Ishikawa (cell line): Measurements from ENCODE around the gene PXDN.

Source experiments
- TEAD4 ChIP-seq: IDR thresholded peaks from 2 replicates; pipeline ENCODE4 v1.6.1; 2012
- ZBTB7A ChIP-seq: IDR thresholded peaks from 2 replicates; pipeline ENCODE4 v1.6.1; 2012; ENCODE audit warnings: low read depth

DNA sequence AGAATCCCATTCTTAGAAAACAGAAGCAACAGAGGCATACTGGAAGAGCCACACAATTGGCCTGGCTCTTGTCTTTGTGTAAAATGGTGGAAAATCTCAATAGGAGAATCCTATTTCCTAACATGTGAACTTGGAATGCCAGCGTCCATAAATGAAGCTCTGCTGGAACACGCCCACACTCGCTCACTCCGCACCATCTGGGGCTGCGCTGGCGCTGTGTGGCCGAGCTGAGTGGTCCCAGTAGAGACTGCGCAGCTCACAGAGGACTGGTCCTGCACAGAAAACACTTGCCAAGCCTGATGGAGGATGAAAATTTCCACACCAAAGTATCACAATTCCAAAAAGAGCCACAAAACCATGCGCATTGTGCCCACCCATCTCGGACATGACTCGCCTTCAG, 56.2 kb downstream of the PXDN start:
- TF ChIP-seq TEAD4 (no peak), ZBTB7A (no peak)
